PFSK-1 (cell line): Measurements from ENCODE around the gene RCSD1.

ENCODE experiments used
- FOXP2 ChIP-seq: optimal IDR thresholded peaks from 2 replicates; pipeline ENCODE3; 2011; ENCODE audit warnings: borderline replicate concordance, control low read depth, inconsistent platforms; ENCODE audit not compliant: insufficient read depth; ENCODE audit errors: extremely low read length, extremely low read depth
- POLR2AphosphoS5 ChIP-seq: IDR thresholded peaks from 2 replicates; pipeline ENCODE4 v1.6.1; 2012; ENCODE audit warnings: low read depth, mild to moderate bottlenecking, control low read depth, low read length, moderate library complexity
- SIN3A ChIP-seq: IDR thresholded peaks from 2 replicates; pipeline ENCODE4 v1.6.1; 2012; ENCODE audit warnings: mild to moderate bottlenecking, low read length, moderate library complexity, borderline replicate concordance; ENCODE audit not compliant: insufficient read depth
- TAF1 ChIP-seq: IDR thresholded peaks from 2 replicates; pipeline ENCODE4 v1.6.1; 2012; ENCODE audit warnings: low read length, control low read depth, borderline replicate concordance; ENCODE audit not compliant: insufficient read depth
- TF ChIP-seq, protein P1 (sequence below), 2 experiments: IDR thresholded peaks; 2 replicates each; pipeline versions ENCODE4 v1.6.1 to v1.8.0; 2011 to 2012; ENCODE audit warnings: low read depth in 2 of 2, low read length in 2 of 2, control low read depth in 1 of 2, inconsistent platforms in 1 of 2, mild to moderate bottlenecking in 1 of 2, moderate library complexity in 1 of 2; ENCODE audit not compliant: insufficient read depth in 1 of 2

RCSD1 gene

DNA sequence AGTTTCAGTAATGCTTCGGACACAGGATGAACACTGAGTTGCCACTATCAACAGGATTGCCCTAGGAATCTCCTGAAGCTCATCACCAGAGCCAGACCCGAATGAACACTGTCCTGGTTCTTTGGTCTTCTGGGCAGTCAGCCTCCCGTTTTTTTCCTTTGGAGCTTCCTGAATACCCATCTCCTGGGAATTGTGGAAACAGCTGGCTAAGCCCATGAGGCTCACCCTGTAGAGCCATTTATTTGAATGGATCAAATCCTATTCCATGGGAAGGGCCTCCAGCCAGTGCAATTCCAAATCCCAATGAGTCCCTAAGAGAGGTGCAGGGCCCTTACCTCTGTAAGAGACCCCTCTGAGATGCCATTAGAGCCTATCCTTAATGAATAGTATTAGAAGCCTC, 5.9 kb downstream of the RCSD1 start:
- no peak for TF ChIP-seq TAF1
- TF ChIP-seq FOXP2 = no peak
- TF ChIP-seq, protein P1, sequence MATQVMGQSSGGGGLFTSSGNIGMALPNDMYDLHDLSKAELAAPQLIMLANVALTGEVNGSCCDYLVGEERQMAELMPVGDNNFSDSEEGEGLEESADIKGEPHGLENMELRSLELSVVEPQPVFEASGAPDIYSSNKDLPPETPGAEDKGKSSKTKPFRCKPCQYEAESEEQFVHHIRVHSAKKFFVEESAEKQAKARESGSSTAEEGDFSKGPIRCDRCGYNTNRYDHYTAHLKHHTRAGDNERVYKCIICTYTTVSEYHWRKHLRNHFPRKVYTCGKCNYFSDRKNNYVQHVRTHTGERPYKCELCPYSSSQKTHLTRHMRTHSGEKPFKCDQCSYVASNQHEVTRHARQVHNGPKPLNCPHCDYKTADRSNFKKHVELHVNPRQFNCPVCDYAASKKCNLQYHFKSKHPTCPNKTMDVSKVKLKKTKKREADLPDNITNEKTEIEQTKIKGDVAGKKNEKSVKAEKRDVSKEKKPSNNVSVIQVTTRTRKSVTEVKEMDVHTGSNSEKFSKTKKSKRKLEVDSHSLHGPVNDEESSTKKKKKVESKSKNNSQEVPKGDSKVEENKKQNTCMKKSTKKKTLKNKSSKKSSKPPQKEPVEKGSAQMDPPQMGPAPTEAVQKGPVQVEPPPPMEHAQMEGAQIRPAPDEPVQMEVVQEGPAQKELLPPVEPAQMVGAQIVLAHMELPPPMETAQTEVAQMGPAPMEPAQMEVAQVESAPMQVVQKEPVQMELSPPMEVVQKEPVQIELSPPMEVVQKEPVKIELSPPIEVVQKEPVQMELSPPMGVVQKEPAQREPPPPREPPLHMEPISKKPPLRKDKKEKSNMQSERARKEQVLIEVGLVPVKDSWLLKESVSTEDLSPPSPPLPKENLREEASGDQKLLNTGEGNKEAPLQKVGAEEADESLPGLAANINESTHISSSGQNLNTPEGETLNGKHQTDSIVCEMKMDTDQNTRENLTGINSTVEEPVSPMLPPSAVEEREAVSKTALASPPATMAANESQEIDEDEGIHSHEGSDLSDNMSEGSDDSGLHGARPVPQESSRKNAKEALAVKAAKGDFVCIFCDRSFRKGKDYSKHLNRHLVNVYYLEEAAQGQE (IDR thresholded peaks at IDR 0.05; ENCODE audit: insufficient read depth in 1 of 2, low read depth in 2 of 2, low read length in 2 of 2) = no peak
- TF ChIP-seq SIN3A = no peak
- no peak for TF ChIP-seq POLR2AphosphoS5

DNA sequence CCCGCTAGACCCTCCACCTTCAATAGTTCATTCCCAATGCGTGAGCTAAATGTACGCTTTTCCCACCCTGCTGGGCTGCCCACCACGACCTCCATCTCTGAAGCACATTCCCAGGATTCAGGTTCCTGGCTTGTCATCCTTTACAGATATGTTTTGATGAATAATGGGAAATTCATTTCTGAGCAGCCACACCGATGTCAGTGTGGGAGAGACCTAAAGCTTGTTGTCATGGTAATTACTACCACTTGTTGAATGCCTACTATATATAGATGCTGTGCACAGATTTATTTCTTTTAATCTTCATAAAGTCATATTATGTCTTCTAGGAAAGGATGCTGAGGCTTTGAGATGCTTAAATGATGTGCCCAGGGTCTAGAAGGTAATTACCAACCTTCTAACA, 8.0 kb downstream of the RCSD1 start:
- TF ChIP-seq FOXP2 = no peak
- no peak for TF ChIP-seq TAF1
- TF ChIP-seq POLR2AphosphoS5 = no peak
- TF ChIP-seq SIN3A = no peak
- TF ChIP-seq, protein P1 (IDR thresholded peaks at IDR 0.05; ENCODE audit: insufficient read depth in 1 of 2, low read depth in 2 of 2, low read length in 2 of 2) = no peak

DNA sequence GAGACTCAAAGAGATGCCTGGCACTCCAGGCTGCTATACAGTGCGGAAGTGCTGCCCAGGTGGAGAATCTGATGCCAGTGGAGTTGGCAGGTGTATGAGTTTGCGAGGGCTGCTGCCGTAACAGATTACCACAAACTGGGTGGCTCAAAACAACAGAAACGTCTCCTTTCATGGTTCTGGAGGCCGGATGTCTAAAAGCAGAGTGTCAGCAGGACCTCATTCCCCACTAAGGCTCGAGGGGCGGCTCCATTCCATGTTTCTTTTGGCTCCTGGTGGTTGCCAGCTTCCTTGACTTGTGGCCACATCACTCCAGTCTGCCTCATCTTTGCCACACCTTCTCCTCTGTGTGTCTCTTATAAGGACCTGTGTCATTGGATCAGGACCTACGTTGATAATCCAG, 10.0 kb downstream of the RCSD1 start:
- no peak for TF ChIP-seq POLR2AphosphoS5
- no peak for TF ChIP-seq FOXP2
- TF ChIP-seq, protein P1 (IDR thresholded peaks at IDR 0.05; ENCODE audit: insufficient read depth in 1 of 2, low read depth in 2 of 2, low read length in 2 of 2) = no peak
- no peak for TF ChIP-seq SIN3A
- TF ChIP-seq TAF1 = no peak

DNA sequence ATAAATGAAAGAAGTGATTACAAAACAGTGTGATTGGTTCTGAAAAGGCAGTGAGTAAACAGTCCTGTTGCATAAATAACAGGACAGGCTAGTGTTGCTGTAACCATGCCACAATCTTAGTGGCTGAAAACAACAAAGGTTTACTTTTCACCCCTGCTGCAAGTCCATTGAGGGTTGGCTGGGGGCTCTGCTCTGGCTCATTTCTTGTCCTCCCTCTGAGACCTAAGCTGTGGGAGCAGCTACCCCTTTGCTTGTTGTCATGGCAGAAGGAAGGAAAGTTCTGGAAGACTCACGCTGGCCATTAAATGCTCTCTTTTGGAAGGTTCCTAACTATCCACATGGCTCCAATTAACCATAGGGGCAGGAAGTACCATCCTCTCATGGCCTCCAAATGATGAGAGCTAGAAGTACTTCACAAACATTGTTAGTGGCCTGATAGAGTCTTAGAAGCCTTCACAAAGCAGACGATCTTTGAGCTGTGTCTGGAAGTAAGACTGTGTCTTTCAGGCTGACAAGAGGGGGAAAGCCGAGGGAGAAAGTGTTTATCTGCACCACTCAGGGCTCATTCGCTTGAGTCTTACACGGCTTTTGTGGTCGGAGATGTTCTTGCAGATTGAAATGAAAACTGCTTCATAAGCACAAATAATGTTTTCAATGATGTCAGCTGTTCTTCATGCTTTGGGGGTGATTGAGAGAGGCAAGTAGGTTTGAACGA, 11.9 kb downstream of the RCSD1 start:
- TF ChIP-seq SIN3A = no peak
- TF ChIP-seq FOXP2 = no peak
- TF ChIP-seq TAF1 = no peak
- TF ChIP-seq, protein P1 (IDR thresholded peaks at IDR 0.05; ENCODE audit: insufficient read depth in 1 of 2, low read depth in 2 of 2, low read length in 2 of 2) = no peak
- no peak for TF ChIP-seq POLR2AphosphoS5

DNA sequence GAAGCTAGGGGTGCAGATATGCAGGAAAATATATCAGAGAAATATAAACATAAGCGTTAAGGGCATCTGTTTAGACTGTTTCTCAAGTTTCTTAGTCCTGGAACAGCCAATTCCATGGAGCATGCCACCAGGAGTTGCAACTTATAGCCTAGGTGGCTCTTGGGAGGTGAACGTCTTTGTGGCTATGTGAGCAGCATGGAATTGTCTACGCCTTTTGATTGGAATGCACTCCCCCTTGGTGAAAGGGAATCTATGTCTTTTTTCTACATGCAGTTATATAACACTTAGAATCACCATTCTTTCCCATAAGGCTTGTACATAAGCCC, 12.4 kb downstream of the RCSD1 start:
- TF ChIP-seq, protein P1 (IDR thresholded peaks at IDR 0.05; ENCODE audit: insufficient read depth in 1 of 2, low read depth in 2 of 2, low read length in 2 of 2) = no peak
- no peak for TF ChIP-seq TAF1
- no peak for TF ChIP-seq POLR2AphosphoS5
- no peak for TF ChIP-seq SIN3A
- no peak for TF ChIP-seq FOXP2
